ENCODE measurements around the gene TMEM184B. TPM values are rescaled to one million over a fixed set of nuclear protein-coding genes. Genes with fewer than 3 reads are reported as not detected.

Gene TMEM184B
- total RNA-seq, 2 donors from 2014 or later, result 55.4 to 57.6 TPM

DNA sequence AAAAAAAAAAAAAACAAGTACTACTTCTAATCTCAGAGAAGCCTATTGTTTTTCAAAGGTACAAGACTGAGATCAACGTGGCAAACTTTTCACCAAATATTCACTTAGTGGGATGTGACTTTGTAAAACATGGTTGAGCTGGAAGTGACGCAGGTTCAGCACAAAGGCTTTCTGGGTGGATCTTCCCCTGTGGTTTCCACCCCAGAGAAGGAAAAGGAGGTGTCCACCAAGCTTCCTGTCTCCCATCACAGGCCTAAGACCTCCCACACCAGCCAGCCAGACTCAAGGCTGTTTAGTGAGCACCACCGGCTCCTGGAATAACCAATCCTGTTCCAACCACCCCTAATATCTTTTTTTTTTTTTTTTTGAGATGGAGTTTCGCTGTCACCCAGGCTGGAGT is 5.7 kb downstream of the TMEM184B start:
- no peak overlapping the region for H3K27ac ChIP-seq (ENCODE audit: low read depth, low read length)
- H3K4me3 Mint-ChIP-seq, result no peak overlapping the region
- H3K27me3 Mint-ChIP-seq (ENCODE audit: insufficient read depth), result no peaks in the 10 kb centered on the region
- H3K27ac Mint-ChIP-seq, result no peak overlapping the region
- H3K4me1 Mint-ChIP-seq, result peaks cover 16% of the 10 kb centered on the region
- H3K9ac ChIP-seq (ENCODE audit: extremely low read depth, low read length, poor library complexity, severe bottlenecking), result no peak overlapping the region
- no peak for DNase-seq
- H3K4me1 ChIP-seq (ENCODE audit: control insufficient read depth, insufficient read depth, low read length), result peaks cover 3% of the 10 kb centered on the region
- WGBS, 2 experiments (ENCODE audit: insufficient coverage in 1 of 2, insufficient read length in 1 of 2), result 82 to 98% methylated on average over 2 to 4 of the region's 4 CpGs
- peaks cover 19% of the 10 kb centered on the region for H3K36me3 Mint-ChIP-seq (ENCODE audit: low read depth)
- no peaks in the 10 kb centered on the region for H3K9me3 Mint-ChIP-seq
- H3K36me3 ChIP-seq (ENCODE audit: control insufficient read depth, insufficient read depth, low read length), result peaks cover 22% of the 10 kb centered on the region
- H3K27me3 ChIP-seq (ENCODE audit: control insufficient read depth, insufficient read depth, low read length, poor library complexity, severe bottlenecking), result no peaks in the 10 kb centered on the region
- H3K9me3 ChIP-seq (ENCODE audit: control insufficient read depth, low read length), result no peaks in the 10 kb centered on the region
- TF ChIP-seq, protein P1, sequence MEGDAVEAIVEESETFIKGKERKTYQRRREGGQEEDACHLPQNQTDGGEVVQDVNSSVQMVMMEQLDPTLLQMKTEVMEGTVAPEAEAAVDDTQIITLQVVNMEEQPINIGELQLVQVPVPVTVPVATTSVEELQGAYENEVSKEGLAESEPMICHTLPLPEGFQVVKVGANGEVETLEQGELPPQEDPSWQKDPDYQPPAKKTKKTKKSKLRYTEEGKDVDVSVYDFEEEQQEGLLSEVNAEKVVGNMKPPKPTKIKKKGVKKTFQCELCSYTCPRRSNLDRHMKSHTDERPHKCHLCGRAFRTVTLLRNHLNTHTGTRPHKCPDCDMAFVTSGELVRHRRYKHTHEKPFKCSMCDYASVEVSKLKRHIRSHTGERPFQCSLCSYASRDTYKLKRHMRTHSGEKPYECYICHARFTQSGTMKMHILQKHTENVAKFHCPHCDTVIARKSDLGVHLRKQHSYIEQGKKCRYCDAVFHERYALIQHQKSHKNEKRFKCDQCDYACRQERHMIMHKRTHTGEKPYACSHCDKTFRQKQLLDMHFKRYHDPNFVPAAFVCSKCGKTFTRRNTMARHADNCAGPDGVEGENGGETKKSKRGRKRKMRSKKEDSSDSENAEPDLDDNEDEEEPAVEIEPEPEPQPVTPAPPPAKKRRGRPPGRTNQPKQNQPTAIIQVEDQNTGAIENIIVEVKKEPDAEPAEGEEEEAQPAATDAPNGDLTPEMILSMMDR (conservative IDR thresholded peaks at IDR 0.05), result no peak
- H3K4me3 ChIP-seq (ENCODE audit: low read length), result no peak overlapping the region

DNA sequence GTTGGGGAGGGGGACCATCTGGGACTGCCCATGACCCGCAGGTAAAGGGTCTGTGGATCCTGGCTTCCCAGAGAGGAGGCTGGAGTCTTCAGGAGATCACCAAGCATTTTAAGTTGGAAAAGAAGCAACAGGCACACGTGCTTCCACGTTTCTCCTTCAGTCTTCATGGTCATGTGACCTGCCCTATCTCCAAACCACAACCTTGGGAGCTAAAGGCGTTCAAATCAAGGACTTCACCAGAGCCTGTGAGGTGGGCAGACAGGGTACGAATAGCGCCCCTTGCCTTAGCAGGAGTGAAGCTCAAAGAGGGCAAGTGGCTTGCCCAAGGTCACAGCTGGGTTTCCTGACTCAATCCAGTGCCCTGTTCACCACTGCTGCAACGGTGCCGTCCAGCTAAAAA is 6.7 kb downstream of the TMEM184B start:
- 77 to 79% methylated on average over 6 to 8 of the region's 8 CpGs for WGBS, 2 experiments (ENCODE audit: insufficient coverage in 1 of 2, insufficient read length in 1 of 2)
- H3K27ac Mint-ChIP-seq, result peak overlapping the region; percentile 26
- H3K27me3 ChIP-seq (ENCODE audit: control insufficient read depth, insufficient read depth, low read length, poor library complexity, severe bottlenecking), result no peaks in the 10 kb centered on the region
- H3K27ac ChIP-seq (ENCODE audit: low read depth, low read length), result no peak overlapping the region
- H3K4me1 Mint-ChIP-seq, result peaks cover 16% of the 10 kb centered on the region
- DNase-seq, result no peak
- no peak overlapping the region for H3K9ac ChIP-seq (ENCODE audit: extremely low read depth, low read length, poor library complexity, severe bottlenecking)
- H3K4me3 Mint-ChIP-seq, result no peak overlapping the region
- peaks cover 19% of the 10 kb centered on the region for H3K36me3 Mint-ChIP-seq (ENCODE audit: low read depth)
- H3K9me3 ChIP-seq (ENCODE audit: control insufficient read depth, low read length), result no peaks in the 10 kb centered on the region
- H3K4me1 ChIP-seq (ENCODE audit: control insufficient read depth, insufficient read depth, low read length), result no peaks in the 10 kb centered on the region
- TF ChIP-seq, protein P1 (conservative IDR thresholded peaks at IDR 0.05), result no peak
- peaks cover 22% of the 10 kb centered on the region for H3K36me3 ChIP-seq (ENCODE audit: control insufficient read depth, insufficient read depth, low read length)
- H3K27me3 Mint-ChIP-seq (ENCODE audit: insufficient read depth), result no peaks in the 10 kb centered on the region
- no peaks in the 10 kb centered on the region for H3K9me3 Mint-ChIP-seq
- no peak overlapping the region for H3K4me3 ChIP-seq (ENCODE audit: low read length)

DNA sequence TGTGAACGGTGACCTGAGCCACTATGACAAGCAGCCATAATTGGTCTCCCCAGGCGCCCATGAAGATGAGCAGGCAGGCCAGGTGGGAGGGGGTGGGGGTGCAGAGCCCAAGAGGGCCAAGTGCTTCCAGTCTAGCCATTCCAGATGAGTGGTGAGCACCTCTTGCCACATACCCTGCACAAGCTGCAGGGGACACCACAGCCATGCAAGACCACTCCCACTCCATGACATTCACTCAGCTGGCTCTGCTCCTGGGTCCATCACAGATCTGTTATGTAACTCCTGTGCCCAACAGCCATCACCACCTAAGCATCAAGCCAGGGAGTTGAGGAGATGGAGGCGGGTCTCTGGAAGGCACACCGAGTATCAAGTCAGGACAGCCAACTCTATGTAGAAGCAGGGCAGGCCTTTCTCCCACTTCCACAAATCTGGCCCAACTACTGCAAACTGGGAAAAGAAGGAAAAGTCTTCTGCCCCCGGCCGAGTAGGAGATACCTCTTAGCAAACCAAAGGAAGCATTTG is 8.4 kb downstream of the TMEM184B start:
- no peak for DNase-seq
- Mint-ChIP-seq H3K36me3 (ENCODE audit: low read depth) (peaks cover 19% of the 10 kb centered on the region), H3K27ac (no peak overlapping the region), H3K9me3 (no peaks in the 10 kb centered on the region), H3K4me3 (no peak overlapping the region), H3K4me1 (peaks cover 20% of the 10 kb centered on the region), H3K27me3 (ENCODE audit: insufficient read depth) (no peaks in the 10 kb centered on the region)
- 87 to 95% methylated on average over 3 to 6 of the region's 6 CpGs for WGBS, 2 experiments (ENCODE audit: insufficient coverage in 1 of 2, insufficient read length in 1 of 2)
- H3K27ac ChIP-seq (ENCODE audit: low read depth, low read length), result no peak overlapping the region
- peaks cover 22% of the 10 kb centered on the region for H3K36me3 ChIP-seq (ENCODE audit: control insufficient read depth, insufficient read depth, low read length)
- H3K9ac ChIP-seq (ENCODE audit: extremely low read depth, low read length, poor library complexity, severe bottlenecking), result no peak overlapping the region
- H3K27me3 ChIP-seq (ENCODE audit: control insufficient read depth, insufficient read depth, low read length, poor library complexity, severe bottlenecking), result no peaks in the 10 kb centered on the region
- TF ChIP-seq, protein P1 (conservative IDR thresholded peaks at IDR 0.05), result no peak
- H3K4me3 ChIP-seq (ENCODE audit: low read length), result no peak overlapping the region
- H3K9me3 ChIP-seq (ENCODE audit: control insufficient read depth, low read length), result no peaks in the 10 kb centered on the region
- H3K4me1 ChIP-seq (ENCODE audit: control insufficient read depth, insufficient read depth, low read length), result no peaks in the 10 kb centered on the region
